Measurements from ENCODE around the gene JMJD6.

DNA sequence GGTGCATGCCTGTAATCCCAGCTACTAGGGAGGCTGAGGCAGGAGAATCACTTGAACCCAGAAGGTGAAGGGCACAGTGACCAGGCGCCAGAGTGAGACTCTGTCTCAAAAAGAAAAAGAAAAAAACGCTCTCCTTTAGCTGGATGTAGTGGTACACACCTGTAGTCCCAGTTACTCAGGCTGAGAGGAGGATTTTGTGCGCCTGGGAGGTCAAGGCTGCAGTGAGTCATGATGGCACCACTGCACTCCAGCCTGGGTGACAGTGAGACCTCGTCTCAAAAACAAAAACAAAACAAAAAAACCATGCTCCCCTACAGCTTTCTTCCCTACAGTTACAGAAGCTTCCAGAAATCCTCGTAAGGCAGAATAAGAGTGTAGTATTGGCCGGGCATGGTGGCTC, 49.8 kb downstream of the JMJD6 start:
- TF ChIP-seq POLR2AphosphoS5 (IDR thresholded peaks at IDR 0.05; ENCODE audit: low read depth, low read length) (no peak), SIN3A (IDR thresholded peaks at IDR 0.05; ENCODE audit: borderline replicate concordance, insufficient read depth, low read length) (no peak)
- TF ChIP-seq, protein P1, sequence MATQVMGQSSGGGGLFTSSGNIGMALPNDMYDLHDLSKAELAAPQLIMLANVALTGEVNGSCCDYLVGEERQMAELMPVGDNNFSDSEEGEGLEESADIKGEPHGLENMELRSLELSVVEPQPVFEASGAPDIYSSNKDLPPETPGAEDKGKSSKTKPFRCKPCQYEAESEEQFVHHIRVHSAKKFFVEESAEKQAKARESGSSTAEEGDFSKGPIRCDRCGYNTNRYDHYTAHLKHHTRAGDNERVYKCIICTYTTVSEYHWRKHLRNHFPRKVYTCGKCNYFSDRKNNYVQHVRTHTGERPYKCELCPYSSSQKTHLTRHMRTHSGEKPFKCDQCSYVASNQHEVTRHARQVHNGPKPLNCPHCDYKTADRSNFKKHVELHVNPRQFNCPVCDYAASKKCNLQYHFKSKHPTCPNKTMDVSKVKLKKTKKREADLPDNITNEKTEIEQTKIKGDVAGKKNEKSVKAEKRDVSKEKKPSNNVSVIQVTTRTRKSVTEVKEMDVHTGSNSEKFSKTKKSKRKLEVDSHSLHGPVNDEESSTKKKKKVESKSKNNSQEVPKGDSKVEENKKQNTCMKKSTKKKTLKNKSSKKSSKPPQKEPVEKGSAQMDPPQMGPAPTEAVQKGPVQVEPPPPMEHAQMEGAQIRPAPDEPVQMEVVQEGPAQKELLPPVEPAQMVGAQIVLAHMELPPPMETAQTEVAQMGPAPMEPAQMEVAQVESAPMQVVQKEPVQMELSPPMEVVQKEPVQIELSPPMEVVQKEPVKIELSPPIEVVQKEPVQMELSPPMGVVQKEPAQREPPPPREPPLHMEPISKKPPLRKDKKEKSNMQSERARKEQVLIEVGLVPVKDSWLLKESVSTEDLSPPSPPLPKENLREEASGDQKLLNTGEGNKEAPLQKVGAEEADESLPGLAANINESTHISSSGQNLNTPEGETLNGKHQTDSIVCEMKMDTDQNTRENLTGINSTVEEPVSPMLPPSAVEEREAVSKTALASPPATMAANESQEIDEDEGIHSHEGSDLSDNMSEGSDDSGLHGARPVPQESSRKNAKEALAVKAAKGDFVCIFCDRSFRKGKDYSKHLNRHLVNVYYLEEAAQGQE (IDR thresholded peaks at IDR 0.05; ENCODE audit: insufficient read depth in 1 of 2, low read depth in 2 of 2, low read length in 2 of 2): no peak
